Lower leg skin (tissue), 4 donors: ENCODE results near the gene RALGAPB. TPM values are rescaled to one million over a fixed set of nuclear protein-coding genes. Genes with fewer than 3 reads are reported as not detected.

Source experiments
- DNase-seq, 2 donors: peaks; one replicate each; pipeline ENCODE4 v3.0.0-alpha.2; 2019; ENCODE audit warnings: low spot score in 2 of 2
- H3K4me3 ChIP-seq: fragments of 200-600 bp; sonication (generic); 2 replicates; pipeline ENCODE4 v1.5.1; 2017; ENCODE audit warnings: mild to moderate bottlenecking, low read depth; ENCODE audit not compliant: poor library complexity, severe bottlenecking
- POLR2A ChIP-seq, 2 donors: fragments of 450-650 bp; IDR thresholded peaks; one replicate each; pipeline ENCODE4 v1.6.1; 2016 to 2017; ENCODE audit warnings: antibody characterized with exemption in 2 of 2, mild to moderate bottlenecking in 1 of 2, moderate library complexity in 1 of 2
- whole genome bisulfite sequencing, 2 donors: methylation state at CpG; one replicate each; pipeline ENCODE4 v1.1.5; 2018; 5-methylcytosine and 5-hydroxymethylcytosine counted together
- intact Hi-C: fragments of 100-400 bp; cut with DNase I; formaldehyde crosslinking; loops from one replicate; pipeline ENCODE4 v1.15.0; 2023; ENCODE audit warnings: low total_unique reads
- total RNA-seq, 4 donors: library from RNA; depleted of rRNA; stranded (reverse); fragments of >200 nt; gene quantifications; one replicate each; pipeline ENCODE4 v1.1.0, GENCODE V29; 2016
- TF ChIP-seq, protein P1 (sequence below), 3 donors: fragments of 450-650 bp; IDR thresholded peaks; one replicate each; pipeline ENCODE4 v1.5.1; 2016; ENCODE audit warnings: antibody characterized with exemption in 3 of 3, mild to moderate bottlenecking in 3 of 3, moderate library complexity in 2 of 3

The RALGAPB gene
- total RNA-seq, 4 donors from 2014 or later: 35.3 to 51.0 (median 41.5) TPM

DNA sequence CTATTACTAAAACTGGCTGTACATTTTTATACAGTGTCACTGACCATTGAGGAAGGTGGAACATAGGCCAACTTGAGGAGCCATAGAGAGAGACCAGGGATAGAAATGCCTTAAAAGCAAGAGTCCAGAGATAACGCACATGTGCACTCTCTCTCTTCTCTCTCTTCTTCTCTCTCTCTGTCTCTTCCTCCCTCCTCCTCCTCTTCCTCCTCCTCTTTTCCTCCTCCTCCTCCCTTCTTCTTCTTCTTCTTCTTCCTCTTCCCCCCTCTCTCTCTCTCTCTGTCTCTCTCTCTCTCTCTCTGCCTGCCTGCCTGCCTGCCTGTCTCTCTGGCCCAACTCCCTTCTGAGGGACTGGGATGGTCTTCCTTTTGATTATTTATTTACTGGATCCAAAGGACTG, 92.0 kb downstream of the RALGAPB start:
- no peak for TF ChIP-seq POLR2A (IDR thresholded peaks at IDR 0.05)
- TF ChIP-seq, protein P1, sequence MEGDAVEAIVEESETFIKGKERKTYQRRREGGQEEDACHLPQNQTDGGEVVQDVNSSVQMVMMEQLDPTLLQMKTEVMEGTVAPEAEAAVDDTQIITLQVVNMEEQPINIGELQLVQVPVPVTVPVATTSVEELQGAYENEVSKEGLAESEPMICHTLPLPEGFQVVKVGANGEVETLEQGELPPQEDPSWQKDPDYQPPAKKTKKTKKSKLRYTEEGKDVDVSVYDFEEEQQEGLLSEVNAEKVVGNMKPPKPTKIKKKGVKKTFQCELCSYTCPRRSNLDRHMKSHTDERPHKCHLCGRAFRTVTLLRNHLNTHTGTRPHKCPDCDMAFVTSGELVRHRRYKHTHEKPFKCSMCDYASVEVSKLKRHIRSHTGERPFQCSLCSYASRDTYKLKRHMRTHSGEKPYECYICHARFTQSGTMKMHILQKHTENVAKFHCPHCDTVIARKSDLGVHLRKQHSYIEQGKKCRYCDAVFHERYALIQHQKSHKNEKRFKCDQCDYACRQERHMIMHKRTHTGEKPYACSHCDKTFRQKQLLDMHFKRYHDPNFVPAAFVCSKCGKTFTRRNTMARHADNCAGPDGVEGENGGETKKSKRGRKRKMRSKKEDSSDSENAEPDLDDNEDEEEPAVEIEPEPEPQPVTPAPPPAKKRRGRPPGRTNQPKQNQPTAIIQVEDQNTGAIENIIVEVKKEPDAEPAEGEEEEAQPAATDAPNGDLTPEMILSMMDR (IDR thresholded peaks at IDR 0.05): no peak
- no peak overlapping the region for H3K4me3 ChIP-seq
- intact Hi-C loops: no loop called here
- WGBS, 2 donors: 93 to 100% methylated on average over 1 of the region's 1 CpG
- DNase-seq: no peak

DNA sequence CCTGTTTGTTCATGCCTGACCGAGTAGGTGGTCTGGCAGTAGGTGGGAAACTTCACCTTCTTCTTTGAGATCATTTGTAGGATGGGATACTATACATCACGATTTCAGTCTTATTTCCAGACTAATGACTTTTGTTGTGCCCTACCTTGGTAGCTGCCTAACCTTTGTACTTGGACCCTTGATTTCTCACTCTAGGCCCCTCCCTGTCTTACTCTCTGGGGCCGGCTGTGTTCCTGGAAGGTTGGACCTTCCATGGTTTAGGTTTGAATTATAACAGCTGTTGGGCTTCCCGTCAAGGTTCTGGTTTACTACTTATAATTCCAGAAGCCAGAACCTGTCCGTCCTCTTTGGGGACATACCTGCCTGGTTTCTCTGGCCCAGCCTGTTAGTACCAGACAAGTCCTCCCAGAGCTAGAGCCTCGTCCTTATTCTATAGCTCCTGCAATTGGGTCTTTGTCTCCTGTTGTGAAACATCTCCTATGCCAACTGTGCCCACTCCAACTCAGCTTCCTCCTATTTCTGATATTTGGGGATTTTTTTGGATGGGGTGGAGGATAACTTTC, 93.5 kb downstream of the RALGAPB start:
- DNase-seq: no peak
- intact Hi-C loops: no loop called here
- TF ChIP-seq, protein P1 (IDR thresholded peaks at IDR 0.05): no peak
- no peak for TF ChIP-seq POLR2A (IDR thresholded peaks at IDR 0.05)
- 88 to 94% methylated on average over 6 of the region's 6 CpGs for WGBS, 2 donors
- H3K4me3 ChIP-seq: no peak overlapping the region

DNA sequence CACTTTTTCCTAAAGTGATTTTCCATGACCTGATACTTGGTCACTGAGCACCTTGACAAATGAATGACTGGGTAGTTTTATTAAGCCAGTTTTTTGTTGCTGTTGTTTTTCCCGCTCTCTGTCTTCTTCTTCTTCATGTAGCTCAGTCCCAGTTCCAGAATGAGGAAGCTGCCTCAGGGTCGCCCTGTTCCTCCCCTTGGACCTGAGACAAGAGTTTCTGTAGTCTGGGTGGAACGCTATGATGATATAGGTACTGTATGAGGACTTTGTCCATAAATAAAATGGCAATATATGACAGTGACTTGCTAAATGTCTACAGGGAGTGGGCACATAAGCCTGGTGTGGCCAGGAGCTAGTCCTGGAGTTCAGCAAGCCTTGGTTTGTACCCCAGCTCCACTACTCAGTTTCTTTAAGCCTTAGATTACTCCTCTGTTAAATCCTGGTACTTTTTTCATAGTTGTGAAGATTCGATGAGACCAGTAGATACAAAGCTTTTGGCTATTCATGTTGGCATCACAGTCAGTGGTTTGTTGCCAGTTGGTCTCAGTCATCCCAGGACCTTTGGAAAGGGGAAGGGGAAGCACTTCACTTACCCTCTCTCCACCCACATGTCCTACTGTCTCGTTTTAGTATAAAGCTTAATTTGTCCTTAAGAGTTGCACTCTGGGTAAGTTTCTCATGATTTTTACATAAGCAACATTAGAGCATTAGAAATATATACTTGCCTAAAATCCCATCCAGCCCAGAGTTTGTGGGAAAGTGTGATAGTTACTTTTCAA, 97.3 kb downstream of the RALGAPB start:
- H3K4me3 ChIP-seq: no peak overlapping the region
- DNase-seq: no peak
- TF ChIP-seq, protein P1 (IDR thresholded peaks at IDR 0.05): no peak
- no peak for TF ChIP-seq POLR2A (IDR thresholded peaks at IDR 0.05)
- intact Hi-C loops: no loop called here
- 63 to 64% methylated on average over 5 of the region's 5 CpGs for WGBS, 2 donors

DNA sequence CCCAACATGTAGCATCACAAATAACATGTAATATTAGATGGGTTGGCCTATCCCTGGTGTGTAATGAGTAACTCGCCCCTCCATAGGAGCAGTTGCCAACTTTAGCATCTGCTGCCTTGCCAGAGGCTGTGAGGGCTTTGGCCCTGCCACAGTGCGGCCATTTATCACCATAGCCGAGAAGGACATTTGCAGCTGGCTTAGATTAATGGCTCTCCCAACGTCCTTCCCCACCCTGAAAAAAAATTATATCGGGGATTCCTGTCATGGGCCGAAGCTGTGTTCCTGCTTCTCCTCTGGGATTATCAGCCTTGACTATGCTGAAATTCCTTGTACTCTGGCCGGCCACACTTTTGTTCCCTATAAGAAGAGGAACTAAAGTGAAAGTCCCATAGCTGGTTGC, 100.8 kb downstream of the RALGAPB start:
- DNase-seq: no peak
- intact Hi-C loops: no loop called here
- WGBS, 2 donors: 66 to 67% methylated on average over 7 of the region's 7 CpGs
- no peak overlapping the region for H3K4me3 ChIP-seq
- TF ChIP-seq, protein P1 (IDR thresholded peaks at IDR 0.05): no peak
- TF ChIP-seq POLR2A (IDR thresholded peaks at IDR 0.05): no peak

DNA sequence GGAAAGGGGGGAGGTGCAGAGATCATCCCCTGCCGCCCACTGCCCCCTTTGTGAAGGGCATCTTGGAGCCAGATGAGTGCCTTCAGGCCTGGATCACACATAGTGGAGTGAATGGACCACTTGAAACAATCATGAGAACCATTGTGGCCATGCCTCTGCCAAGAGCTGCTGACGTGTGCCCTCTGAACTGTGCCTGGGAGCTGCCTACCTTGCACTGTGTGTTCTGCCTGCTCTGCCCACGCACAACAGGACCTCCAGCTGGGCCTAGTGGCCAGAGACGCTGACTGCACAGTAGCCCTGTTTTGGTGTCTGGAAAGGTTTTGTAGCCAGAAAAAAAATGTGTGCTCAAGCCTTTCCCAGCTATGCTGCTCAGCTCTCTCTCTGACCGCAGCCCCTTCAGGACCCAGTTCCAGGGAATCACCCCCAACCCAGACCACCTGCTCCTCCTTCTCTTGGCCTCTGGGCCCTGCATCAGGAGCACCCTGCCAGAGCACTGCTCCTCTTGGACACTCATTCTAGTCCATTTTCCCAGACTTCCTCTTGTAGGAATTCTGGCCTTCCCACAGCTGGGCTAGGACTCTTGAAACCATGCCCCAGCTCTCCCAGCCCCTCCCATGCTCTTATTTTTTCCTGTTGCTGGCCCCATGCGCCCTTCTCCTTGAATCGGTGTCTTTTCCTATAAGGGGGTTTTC, 106.7 kb downstream of the RALGAPB start:
- 56 to 62% methylated on average over 7 of the region's 7 CpGs for WGBS, 2 donors
- no peak overlapping the region for H3K4me3 ChIP-seq
- intact Hi-C loops: no loop called here
- DNase-seq: no peak
- TF ChIP-seq, protein P1 (IDR thresholded peaks at IDR 0.05): no peak
- TF ChIP-seq POLR2A (IDR thresholded peaks at IDR 0.05): no peak
